Mucosa of descending colon (tissue), 3 donors: ENCODE data around the gene PDE3A. TPM values are rescaled to one million over a fixed set of nuclear protein-coding genes. Genes with fewer than 3 reads are reported as not detected.
"Not testable (repeated sequence)": the region's sequence is repeated elsewhere in the genome, so short reads cannot be mapped to it uniquely, and the experiment has no call there.

Experiments
- ATAC-seq: fragments of 200-7000 bp; cut with Tn5 transposase; one replicate; pipeline ENCODE4 v1.9.1; 2020; ENCODE audit warnings: mild to moderate bottlenecking, moderate library complexity
- DNase-seq, 3 donors: peaks; one replicate each; pipeline ENCODE4 v3.0.0-alpha.2; 2020
- H3K36me3 ChIP-seq: fragments of 200-600 bp; one replicate; pipeline ENCODE4 v1.8.0; 2021; ENCODE audit warnings: low read depth, mild to moderate bottlenecking
- H3K4me1 ChIP-seq: fragments of 200-600 bp; one replicate; pipeline ENCODE4 v1.8.0; 2021; ENCODE audit warnings: low read depth, mild to moderate bottlenecking
- H3K4me3 ChIP-seq: fragments of 200-600 bp; one replicate; pipeline ENCODE4 v1.8.0; 2021; ENCODE audit warnings: mild to moderate bottlenecking
- H3K9me3 ChIP-seq: fragments of 200-600 bp; one replicate; pipeline ENCODE4 v1.8.0; 2021; ENCODE audit warnings: mild to moderate bottlenecking
- intact Hi-C, 2 donors: fragments of 100-400 bp; cut with DNase I in 1 of 2; cut with micrococcal nuclease in 1 of 2; formaldehyde crosslinking; loops; one replicate each; pipeline versions ENCODE4 v1.11.0 to v1.11.1; 2022; cut with DNase I, micrococcal nuclease
- long read RNA-seq, 2 donors: library from polyadenylated mRNA; unstranded; transcript quantifications; one replicate each; pipeline ENCODE4 v2.0.0, GENCODE V29; 2019 to 2021
- total RNA-seq, 3 donors: library from RNA; stranded (reverse); fragmentation: NEBNext Ultra II Directional in 2 of 3; extraction: Animal tissue kit (Norgen Biotek cat#: 25700) in 2 of 3; gene quantifications; one replicate each; pipeline versions ENCODE4 v1.2.1 to v1.2.4, GENCODE V29; 2021 to 2023
- TF ChIP-seq, protein P1 (sequence below): fragments of 200-600 bp; IDR thresholded peaks from one replicate; pipeline ENCODE4 v1.8.0; 2022; ENCODE audit warnings: antibody characterized with exemption, mild to moderate bottlenecking
- donor health status: DM: no; HTN: no; CAD: no; lungs with moderate emphysema.
- donor health status: DM: no; HTN: no; CAD: no.
- donor health status: DM: no; HTN: yes; CAD: no.

PDE3A gene
- total RNA-seq = 10 to 100 TPM; 47.2 to 84.1 (median 83.9) TPM
- long read RNA-seq, donor 1, full-length matches to known transcripts = 15 of 35 reads
- long read RNA-seq, donor 1, partial matches to known transcripts = 14 of 35 reads
- long read RNA-seq, donor 1, other reads (novel, unspliced or antisense) = 6 of 35 reads
- long read RNA-seq, donor 2, full-length matches to known transcripts = 1 of 10 reads
- long read RNA-seq, donor 2, partial matches to known transcripts = 5 of 10 reads
- long read RNA-seq, donor 2, other reads (novel, unspliced or antisense) = 4 of 10 reads

DNA sequence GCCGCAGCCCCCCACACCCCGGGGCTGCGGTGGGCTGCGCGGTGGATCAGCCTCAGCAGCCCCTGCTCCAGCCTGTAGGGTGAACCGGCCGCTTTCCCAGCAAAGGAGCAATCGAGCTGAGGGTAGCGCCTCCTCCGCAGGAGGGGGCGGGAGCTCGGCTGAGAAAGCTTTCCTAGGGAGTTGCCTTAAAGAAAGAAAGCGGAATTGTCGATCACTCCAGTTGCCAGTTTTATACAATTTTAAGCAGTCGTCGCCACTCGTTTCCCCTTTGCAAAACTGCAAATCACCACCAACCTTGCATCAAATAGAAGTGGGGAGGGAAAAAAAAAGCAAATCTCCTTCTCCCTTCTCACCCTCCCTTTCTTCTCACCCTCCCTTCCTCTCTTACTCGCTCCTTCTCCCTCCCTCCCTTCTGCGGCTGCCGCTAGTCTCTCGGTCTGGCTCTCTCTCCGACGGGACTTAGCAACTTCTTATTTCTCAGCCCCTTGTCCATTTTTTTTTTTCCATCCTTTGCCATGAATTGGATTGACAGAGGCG lies at the start of gene PDE3A:
PDE3A (plus strand) TSS at position 424 of the 537 bp plus-strand sequence. CDS start 748 bp downstream, outside the sequence.
- peak; percentile 76 to 84 (median 81) for DNase-seq
- intact Hi-C loops = no loop called here
- H3K36me3 ChIP-seq = no peaks in the 10 kb centered on the region
- TF ChIP-seq, protein P1, sequence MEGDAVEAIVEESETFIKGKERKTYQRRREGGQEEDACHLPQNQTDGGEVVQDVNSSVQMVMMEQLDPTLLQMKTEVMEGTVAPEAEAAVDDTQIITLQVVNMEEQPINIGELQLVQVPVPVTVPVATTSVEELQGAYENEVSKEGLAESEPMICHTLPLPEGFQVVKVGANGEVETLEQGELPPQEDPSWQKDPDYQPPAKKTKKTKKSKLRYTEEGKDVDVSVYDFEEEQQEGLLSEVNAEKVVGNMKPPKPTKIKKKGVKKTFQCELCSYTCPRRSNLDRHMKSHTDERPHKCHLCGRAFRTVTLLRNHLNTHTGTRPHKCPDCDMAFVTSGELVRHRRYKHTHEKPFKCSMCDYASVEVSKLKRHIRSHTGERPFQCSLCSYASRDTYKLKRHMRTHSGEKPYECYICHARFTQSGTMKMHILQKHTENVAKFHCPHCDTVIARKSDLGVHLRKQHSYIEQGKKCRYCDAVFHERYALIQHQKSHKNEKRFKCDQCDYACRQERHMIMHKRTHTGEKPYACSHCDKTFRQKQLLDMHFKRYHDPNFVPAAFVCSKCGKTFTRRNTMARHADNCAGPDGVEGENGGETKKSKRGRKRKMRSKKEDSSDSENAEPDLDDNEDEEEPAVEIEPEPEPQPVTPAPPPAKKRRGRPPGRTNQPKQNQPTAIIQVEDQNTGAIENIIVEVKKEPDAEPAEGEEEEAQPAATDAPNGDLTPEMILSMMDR = no peak
- peak within 1 kb of the TSS; percentile 43 for H3K4me3 ChIP-seq
- no peaks in the 10 kb centered on the region for H3K9me3 ChIP-seq
- no peaks in the 10 kb centered on the region for H3K4me1 ChIP-seq
- ATAC-seq = peak; percentile 60

DNA sequence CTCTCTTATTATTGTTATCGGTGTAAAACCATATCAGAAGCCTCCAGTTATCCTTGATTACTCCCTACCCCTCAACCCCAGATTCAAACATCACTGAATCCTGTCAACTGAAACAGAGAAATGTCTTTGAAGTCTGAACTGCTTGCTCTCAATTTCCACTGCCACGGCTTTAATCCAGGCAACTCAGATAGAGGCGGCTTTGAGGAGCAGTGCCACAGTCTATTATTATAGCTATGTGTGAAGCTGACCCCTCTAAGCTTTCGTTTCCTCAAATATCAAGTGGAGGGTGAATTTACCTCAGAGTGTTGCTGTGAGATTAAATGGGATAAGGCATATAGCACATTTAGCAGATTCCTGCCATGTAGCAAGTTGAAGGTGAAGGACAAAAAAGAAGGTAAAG lies 49.0 kb upstream of the PDE3A start:
- H3K9me3 ChIP-seq = no peaks in the 10 kb centered on the region
- H3K36me3 ChIP-seq = no peaks in the 10 kb centered on the region
- no peaks in the 10 kb centered on the region for H3K4me1 ChIP-seq
- intact Hi-C loops = no loop called here
- DNase-seq = no peak
- ATAC-seq = no peak
- no peak overlapping the region for H3K4me3 ChIP-seq
- TF ChIP-seq, protein P1 = no peak

DNA sequence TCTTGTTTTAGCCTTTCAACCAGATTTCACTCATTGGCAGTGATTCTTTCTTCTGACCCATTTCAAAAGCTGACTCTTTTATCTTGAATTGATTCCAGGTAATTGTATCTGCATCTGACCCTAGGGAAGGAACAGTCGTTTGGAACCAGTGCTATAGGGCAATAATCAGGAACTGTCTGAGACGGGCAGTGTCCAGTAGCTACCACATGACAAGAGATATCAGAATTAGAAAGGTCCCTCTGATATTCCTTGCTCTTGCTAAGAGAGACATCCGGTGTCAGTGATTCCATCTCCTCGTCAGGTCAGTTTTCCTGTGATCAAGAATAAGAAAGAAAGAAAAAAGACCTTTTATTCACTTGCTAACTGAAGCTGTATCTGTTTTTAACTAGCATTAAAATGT lies 47.8 kb upstream of the PDE3A start:
- TF ChIP-seq, protein P1 = no peak
- DNase-seq (no peak), ATAC-seq (no peak)
- Histone ChIP-seq H3K36me3 (no peaks in the 10 kb centered on the region), H3K9me3 (no peaks in the 10 kb centered on the region), H3K4me1 (no peaks in the 10 kb centered on the region), H3K4me3 (no peak overlapping the region)
- intact Hi-C loops = no loop called here

DNA sequence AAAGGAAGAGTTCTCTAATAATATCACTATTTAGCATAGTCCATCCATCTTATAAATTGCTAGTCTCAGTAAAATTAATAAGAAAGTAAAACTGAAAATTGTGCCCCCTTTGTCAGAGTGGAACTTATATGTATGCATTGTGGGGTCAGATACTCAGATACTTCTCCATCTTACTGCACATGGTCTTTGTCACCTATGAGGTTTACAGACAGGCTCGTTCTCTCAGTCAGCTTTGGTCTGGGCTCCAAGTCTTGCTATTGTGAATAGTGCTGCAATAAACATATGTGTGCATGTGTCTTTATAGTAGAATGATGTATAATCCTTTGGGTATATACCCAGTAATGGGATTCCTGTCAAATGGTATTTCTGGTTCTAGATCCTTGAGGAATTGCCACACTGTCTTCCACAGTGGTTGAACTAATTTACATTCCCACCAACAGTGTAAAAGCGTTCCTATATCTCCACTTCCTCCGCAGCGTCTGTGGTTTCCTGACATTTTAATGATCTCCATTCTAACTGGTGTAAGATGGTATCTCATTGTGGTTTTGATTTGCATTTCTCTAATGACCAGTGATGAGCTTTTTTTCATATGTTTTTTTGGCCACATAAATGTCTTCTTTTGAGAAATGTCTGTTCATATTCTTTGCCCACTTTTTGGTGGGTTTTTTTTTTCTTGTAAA lies 37.4 kb upstream of the PDE3A start:
- intact Hi-C loops, ATAC-seq, H3K4me3 ChIP-seq, H3K9me3 ChIP-seq, H3K4me1 ChIP-seq, H3K36me3 ChIP-seq, DNase-seq: not testable (repeated sequence)

DNA sequence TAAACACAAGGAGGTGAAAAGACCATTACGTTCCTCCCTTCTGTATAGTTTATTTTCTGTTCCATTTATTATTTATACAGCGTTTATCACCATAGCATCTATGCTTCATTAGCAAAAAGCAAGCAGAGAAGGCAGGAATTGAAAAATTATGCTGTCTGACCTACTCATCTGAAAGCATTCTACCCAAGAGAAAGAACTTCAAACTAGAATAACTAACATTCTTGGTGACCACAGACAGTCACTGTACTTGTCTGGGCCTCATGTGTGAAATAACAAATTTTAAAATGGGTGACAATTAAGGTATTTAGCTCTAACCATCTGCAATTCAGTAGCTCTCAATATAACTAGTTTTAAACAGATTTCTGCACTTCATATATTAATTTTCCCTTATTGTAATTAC lies 29.3 kb upstream of the PDE3A start:
- no peaks in the 10 kb centered on the region for H3K36me3 ChIP-seq
- no peak overlapping the region for H3K4me3 ChIP-seq
- no peaks in the 10 kb centered on the region for H3K4me1 ChIP-seq
- no peak for DNase-seq
- peaks cover 5% of the 10 kb centered on the region for H3K9me3 ChIP-seq
- TF ChIP-seq, protein P1 = no peak
- ATAC-seq = no peak
- intact Hi-C loops = no loop called here

DNA sequence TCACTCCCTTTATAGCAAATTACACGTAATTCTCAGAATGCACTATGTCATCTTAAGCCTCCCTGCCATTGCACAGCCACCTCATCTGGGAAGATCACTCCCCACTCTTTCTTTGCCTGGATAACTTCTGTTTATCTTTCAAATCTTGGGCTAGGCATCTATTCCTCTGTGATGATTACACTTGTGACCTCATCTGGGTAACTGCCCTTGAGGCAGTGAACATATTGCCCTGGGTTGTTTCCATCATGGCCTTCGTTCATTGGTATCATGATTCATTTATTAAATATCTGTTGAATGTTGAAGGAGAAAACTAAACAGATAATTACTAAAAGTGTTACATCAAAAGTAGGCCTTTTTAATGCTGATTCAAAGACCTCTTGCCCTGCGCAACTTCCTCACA lies 26.2 kb upstream of the PDE3A start:
- intact Hi-C loops = no loop called here
- H3K4me3 ChIP-seq = no peak overlapping the region
- TF ChIP-seq, protein P1 = no peak
- no peaks in the 10 kb centered on the region for H3K4me1 ChIP-seq
- no peak for ATAC-seq
- no peaks in the 10 kb centered on the region for H3K9me3 ChIP-seq
- no peak for DNase-seq
- H3K36me3 ChIP-seq = no peaks in the 10 kb centered on the region
